Coronary artery (tissue), 2 donors: ENCODE results near the gene NDFIP1.

Experiments
- DNase-seq: peaks from one replicate; pipeline ENCODE4 v3.0.0-alpha.2; 2017; ENCODE audit warnings: low spot score
- H3K27ac ChIP-seq, 2 donors: fragments of 200-600 bp; sonication (generic); one replicate each; pipeline ENCODE4 v1.5.1; 2016 to 2019
- H3K4me3 ChIP-seq: fragments of 200-600 bp; sonication (generic); 2 replicates; pipeline ENCODE4 v1.5.1; 2016; ENCODE audit warnings: mild to moderate bottlenecking, moderate library complexity
- TF ChIP-seq, protein P1 (sequence below): fragments of 200-600 bp; sonication (generic); IDR thresholded peaks from one replicate; pipeline ENCODE4 v1.5.1; 2019; ENCODE audit warnings: antibody characterized with exemption

NDFIP1 gene, protein sequence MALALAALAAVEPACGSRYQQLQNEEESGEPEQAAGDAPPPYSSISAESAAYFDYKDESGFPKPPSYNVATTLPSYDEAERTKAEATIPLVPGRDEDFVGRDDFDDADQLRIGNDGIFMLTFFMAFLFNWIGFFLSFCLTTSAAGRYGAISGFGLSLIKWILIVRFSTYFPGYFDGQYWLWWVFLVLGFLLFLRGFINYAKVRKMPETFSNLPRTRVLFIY

DNA sequence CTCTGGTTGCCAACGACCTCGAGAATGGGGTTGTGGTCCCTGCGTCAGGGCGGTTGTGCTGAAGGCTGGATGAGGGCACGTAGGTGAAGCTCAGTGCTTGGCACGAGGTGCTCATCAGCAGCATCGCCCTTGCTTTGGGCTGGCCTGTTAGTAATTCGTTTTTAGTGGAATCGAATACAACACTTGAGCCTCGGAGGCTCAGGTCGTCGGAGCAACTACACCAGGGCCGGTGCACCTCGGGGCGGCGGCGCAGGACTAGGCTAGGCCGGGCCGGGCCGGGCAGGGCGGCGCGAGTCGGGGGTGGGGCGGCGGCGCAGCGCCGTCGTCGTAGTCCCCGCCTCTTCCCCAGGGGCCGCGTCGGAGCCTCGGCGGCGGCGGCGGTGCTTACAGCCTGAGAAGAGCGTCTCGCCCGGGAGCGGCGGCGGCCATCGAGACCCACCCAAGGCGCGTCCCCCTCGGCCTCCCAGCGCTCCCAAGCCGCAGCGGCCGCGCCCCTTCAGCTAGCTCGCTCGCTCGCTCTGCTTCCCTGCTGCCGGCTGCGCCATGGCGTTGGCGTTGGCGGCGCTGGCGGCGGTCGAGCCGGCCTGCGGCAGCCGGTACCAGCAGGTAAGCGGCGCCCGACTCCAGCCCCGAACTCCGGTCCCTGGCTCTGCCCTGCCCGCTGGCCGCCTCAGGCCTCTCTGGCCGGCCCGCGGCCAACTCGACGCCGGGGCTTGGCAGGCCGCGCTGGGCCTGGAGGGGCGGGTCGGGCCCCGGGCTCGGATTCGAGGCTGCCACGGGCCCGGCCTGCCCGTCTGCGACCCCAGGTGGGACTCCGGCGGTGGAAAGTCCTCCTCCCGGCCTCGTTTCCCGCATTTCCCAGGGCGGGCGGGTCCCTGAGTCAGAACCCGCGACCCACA lies at the start of gene NDFIP1:
Gene NDFIP1 (plus strand): TSS at position 348 of the 899 bp plus-strand sequence. CDS start 196 bp downstream, at position 544.
- DNase-seq: peak; percentile 90
- TF ChIP-seq, protein P1, sequence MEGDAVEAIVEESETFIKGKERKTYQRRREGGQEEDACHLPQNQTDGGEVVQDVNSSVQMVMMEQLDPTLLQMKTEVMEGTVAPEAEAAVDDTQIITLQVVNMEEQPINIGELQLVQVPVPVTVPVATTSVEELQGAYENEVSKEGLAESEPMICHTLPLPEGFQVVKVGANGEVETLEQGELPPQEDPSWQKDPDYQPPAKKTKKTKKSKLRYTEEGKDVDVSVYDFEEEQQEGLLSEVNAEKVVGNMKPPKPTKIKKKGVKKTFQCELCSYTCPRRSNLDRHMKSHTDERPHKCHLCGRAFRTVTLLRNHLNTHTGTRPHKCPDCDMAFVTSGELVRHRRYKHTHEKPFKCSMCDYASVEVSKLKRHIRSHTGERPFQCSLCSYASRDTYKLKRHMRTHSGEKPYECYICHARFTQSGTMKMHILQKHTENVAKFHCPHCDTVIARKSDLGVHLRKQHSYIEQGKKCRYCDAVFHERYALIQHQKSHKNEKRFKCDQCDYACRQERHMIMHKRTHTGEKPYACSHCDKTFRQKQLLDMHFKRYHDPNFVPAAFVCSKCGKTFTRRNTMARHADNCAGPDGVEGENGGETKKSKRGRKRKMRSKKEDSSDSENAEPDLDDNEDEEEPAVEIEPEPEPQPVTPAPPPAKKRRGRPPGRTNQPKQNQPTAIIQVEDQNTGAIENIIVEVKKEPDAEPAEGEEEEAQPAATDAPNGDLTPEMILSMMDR: no peak
- Histone ChIP-seq H3K27ac (peak within 1 kb of the TSS; percentile 99), H3K4me3 (peak within 1 kb of the TSS; percentile 84)

DNA sequence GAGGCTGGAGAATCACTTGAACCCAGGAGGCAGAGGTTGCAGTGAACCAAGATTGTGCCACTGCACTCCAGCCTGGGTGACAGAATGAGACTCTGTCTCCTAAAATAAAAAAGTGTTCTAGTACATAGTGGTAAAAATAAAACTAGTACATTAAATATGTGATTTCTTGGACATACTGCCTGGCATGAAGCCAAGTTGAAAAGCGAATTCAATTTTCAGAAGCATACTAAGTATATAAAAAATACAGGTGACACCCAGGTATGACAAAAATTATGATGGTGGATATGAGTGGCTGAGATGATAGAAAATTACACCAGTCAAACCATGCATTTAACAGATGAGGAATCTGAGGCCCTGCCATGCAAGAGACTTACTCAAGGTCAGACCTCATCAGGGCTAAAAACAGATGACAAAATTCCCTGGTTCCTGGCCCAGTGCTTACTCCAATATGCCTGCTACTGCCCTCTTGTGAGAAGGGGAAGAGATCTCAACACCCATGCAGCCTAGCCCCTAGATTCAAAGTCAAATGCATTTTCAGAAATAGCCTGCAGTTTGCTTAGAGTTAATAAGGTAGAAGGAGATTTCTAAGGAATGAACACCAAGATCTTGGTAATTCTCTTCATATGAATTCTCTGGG lies 49.2 kb upstream of the NDFIP1 start:
- Histone ChIP-seq H3K4me3 (no peak overlapping the region), H3K27ac (peak overlapping the region; percentile 52 to 57)
- TF ChIP-seq, protein P1: no peak
- no peak for DNase-seq

DNA sequence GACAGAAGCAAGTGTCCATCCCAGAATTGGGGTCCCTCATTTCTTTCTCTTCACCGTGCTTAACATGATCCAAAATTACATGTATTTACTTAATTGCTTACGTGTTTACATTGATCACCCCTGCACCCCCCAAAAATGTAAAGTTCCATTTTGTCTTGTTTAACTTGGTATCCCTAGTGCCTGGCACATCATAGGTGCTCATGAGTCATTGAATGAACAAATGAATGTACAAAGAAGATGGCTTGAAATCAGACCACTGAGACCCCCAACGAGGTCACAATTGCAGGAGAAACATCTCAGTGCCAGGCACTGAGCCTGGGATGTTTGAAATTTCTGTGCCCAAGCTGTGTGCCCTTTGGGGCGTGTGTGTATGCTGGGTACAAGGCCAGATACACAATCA lies 45.2 kb upstream of the NDFIP1 start:
- TF ChIP-seq, protein P1: no peak
- Histone ChIP-seq H3K4me3 (peak overlapping the region; percentile 25), H3K27ac (peak overlapping the region; percentile 77 to 86)
- DNase-seq: no peak

DNA sequence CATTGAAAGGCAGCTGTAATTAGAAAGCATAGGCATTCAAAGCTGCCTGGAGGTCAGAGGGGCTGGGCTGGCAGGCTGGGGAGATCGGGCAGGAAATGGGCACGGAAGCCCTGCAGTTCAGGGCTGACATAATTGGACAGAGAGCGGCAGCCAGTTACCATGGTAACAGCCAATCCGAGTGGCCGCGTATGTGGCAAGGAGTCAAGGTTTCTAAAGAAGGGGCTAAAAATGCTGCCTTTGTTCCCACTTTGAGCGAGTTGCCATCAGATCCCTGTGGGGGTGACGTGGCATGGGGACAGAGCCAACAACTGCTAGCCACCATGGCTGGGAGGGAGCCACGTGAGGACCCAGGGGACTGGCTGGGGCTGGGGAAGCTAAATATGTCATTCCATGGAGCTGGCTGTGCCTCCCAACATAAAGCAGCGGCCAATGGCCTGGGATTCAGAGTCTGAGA lies 44.7 kb upstream of the NDFIP1 start:
- peak; percentile 97 for DNase-seq
- H3K4me3 ChIP-seq: peak overlapping the region; percentile 25
- TF ChIP-seq, protein P1: no peak
- peak overlapping the region; percentile 77 to 86 for H3K27ac ChIP-seq

DNA sequence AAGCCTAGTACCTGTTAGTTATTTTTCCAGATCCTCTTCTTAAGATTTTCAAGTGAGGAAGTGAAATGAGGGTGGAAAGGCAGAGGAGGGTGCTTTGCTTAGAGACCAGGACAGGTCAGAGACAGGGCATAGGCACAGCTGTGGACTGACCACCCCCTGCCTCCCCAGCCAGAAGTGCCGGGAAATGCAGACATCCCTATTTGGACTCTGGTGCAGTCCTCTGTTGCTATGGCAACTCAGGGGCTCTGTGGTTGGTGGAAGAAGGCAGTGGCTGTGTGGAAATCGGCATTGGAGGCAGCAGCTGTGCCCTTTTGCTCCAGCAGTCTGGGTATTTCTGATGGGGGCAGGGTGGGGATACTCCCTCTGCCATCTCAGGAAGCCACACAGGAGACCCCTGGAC lies 43.3 kb upstream of the NDFIP1 start:
- H3K4me3 ChIP-seq: no peak overlapping the region
- no peak for DNase-seq
- H3K27ac ChIP-seq: no peak overlapping the region
- TF ChIP-seq, protein P1: no peak

DNA sequence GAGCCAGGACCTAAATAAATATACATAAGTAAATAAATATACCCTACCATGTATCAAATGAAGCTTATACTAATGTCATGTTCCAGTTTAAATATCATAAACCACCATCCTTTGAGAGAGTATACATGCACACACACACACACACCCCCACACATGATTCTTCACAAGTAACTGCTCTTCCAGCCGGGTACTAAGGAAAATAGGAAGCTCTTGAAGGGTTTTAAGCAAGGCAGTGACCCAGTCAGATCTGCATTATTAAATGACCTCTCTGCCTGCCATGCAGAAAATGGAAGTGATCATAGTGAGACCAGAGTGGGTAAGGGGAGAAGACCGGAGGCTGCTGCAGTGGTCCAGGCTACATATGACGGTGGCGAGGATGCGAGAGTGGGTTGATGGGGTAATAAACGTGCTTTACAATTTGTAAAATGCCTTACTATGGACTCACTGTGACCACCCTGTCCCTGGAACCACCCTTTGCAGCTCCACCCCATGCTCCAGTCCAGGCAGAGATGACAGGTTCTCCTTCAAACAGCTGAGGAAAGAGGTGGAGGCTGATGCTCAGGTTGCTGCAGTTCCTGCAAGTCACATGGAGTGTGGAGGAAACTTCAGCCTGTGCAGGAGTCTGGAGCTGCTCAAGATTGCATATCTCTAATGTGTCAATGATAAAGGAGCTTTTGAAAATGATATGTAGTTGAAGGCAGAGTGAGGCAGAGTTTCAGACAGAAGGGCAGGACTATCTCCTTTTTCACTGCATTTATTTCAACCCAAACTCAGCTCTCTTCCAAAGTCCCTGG lies 38.8 kb upstream of the NDFIP1 start:
- DNase-seq: no peak
- Histone ChIP-seq H3K27ac (no peak overlapping the region), H3K4me3 (no peak overlapping the region)
- TF ChIP-seq, protein P1: no peak
